Osteoblast (primary cell): ENCODE measurements around the gene ENOX1. TPM values are rescaled to one million over a fixed set of nuclear protein-coding genes. Genes with fewer than 3 reads are reported as not detected.

ENCODE experiments used
- DNase-seq: peaks from one replicate; pipeline ENCODE4 v3.0.0; 2011; ENCODE audit warnings: low spot score, mixed read lengths; ENCODE audit not compliant: insufficient read length; ENCODE audit errors: missing footprints
- H2AFZ ChIP-seq: 2 replicates; pipeline ENCODE4 v1.6.0; 2011; ENCODE audit warnings: mild to moderate bottlenecking, low read length
- H3K27ac ChIP-seq: 2 replicates; pipeline ENCODE4 v1.5.1; 2011; ENCODE audit warnings: mild to moderate bottlenecking, low read depth, low read length, moderate library complexity
- H3K27me3 ChIP-seq: 2 replicates; pipeline ENCODE4 v1.6.0; 2012; ENCODE audit warnings: mild to moderate bottlenecking, control low read depth, inconsistent platforms, low read length, moderate library complexity; ENCODE audit not compliant: insufficient read depth
- H3K36me3 ChIP-seq: 2 replicates; pipeline ENCODE4 v1.5.1; 2011; ENCODE audit warnings: mild to moderate bottlenecking, low read length, control low read depth, moderate library complexity; ENCODE audit not compliant: insufficient read depth
- H3K4me1 ChIP-seq: 2 replicates; pipeline ENCODE4 v1.5.1; 2011; ENCODE audit warnings: mild to moderate bottlenecking, low read length, control low read depth, moderate library complexity; ENCODE audit not compliant: insufficient read depth
- H3K4me2 ChIP-seq: 2 replicates; pipeline ENCODE4 v1.6.0; 2011; ENCODE audit warnings: mild to moderate bottlenecking, low read length; ENCODE audit not compliant: insufficient read depth
- H3K4me3 ChIP-seq: fragments of 200-600 bp; sonication (generic); 3 replicates; pipeline ENCODE4 v1.5.1; 2012; ENCODE audit warnings: mild to moderate bottlenecking, low read length, inconsistent platforms; ENCODE audit not compliant: insufficient read depth
- H3K79me2 ChIP-seq: 2 replicates; pipeline ENCODE4 v1.6.0; 2012; ENCODE audit warnings: mild to moderate bottlenecking, low read length, control low read depth, inconsistent platforms; ENCODE audit not compliant: insufficient read depth
- H3K9me3 ChIP-seq: 2 replicates; pipeline ENCODE4 v1.5.1; 2011; ENCODE audit warnings: low read depth, low read length, control low read depth
- H4K20me1 ChIP-seq: 2 replicates; pipeline ENCODE4 v1.6.0; 2012; ENCODE audit warnings: mild to moderate bottlenecking, low read length, control low read depth; ENCODE audit not compliant: insufficient read depth
- total RNA-seq: library from RNA; depleted of rRNA; stranded (reverse); fragments of >200 nt; gene quantifications from 2 replicates; pipeline ENCODE4 v1.2.3, GENCODE V29; 2012
- TF ChIP-seq, protein P1 (sequence below): IDR thresholded peaks from 2 replicates; pipeline ENCODE4 v1.5.1; 2011; ENCODE audit warnings: mild to moderate bottlenecking, low read depth, low read length, moderate library complexity; ENCODE audit errors: extremely low read depth

Gene ENOX1
- total RNA-seq, 1 donor, result 5.4 TPM

DNA sequence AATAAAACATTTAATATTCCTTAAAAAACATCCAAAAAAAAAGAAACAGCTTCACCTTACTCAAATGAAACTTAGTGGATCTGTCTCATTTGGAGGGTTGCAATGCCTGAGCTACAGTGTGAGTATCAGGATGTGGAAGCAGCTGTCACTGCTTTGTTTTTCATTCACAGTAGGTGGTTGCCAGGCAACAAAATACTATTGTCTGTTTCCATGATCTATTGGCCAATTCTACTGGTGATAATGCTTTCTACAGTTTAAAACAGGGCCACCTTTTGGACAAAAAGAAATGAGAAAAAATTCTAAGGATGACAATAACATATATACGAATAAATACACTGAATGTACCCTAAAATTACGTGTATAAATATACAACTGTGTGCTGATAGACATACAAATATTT, 3.0 kb downstream of the ENOX1 start:
- TF ChIP-seq, protein P1, sequence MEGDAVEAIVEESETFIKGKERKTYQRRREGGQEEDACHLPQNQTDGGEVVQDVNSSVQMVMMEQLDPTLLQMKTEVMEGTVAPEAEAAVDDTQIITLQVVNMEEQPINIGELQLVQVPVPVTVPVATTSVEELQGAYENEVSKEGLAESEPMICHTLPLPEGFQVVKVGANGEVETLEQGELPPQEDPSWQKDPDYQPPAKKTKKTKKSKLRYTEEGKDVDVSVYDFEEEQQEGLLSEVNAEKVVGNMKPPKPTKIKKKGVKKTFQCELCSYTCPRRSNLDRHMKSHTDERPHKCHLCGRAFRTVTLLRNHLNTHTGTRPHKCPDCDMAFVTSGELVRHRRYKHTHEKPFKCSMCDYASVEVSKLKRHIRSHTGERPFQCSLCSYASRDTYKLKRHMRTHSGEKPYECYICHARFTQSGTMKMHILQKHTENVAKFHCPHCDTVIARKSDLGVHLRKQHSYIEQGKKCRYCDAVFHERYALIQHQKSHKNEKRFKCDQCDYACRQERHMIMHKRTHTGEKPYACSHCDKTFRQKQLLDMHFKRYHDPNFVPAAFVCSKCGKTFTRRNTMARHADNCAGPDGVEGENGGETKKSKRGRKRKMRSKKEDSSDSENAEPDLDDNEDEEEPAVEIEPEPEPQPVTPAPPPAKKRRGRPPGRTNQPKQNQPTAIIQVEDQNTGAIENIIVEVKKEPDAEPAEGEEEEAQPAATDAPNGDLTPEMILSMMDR, result no peak
- peak; percentile 41 for DNase-seq
- Histone ChIP-seq H3K9me3 (no peaks in the 10 kb centered on the region), H3K27me3 (no peaks in the 10 kb centered on the region), H3K4me3 (no peak overlapping the region), H3K4me1 (peaks cover 18% of the 10 kb centered on the region), H3K36me3 (no peaks in the 10 kb centered on the region), H3K4me2 (no peak overlapping the region), H3K79me2 (no peaks in the 10 kb centered on the region), H2AFZ (no peak overlapping the region), H4K20me1 (no peaks in the 10 kb centered on the region), H3K27ac (no peak overlapping the region)

DNA sequence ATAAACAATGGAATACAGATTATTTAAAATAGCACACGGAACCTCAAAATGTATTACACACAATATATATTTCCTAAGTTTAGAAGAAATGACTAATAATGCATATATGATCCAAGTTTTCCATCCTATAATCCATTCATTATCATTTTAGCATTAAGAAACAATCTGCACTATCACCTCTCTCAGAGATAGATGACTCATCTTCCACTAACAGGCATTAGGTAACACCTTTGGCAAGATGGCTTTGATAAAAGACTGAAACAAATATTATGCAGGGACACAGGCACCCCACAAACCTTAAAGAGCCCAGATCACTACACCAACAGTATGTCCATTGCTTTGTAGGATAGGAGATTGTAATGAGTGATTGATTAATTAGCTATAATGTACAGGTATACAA, 4.1 kb downstream of the ENOX1 start:
- no peaks in the 10 kb centered on the region for H3K36me3 ChIP-seq
- no peak overlapping the region for H3K4me3 ChIP-seq
- peaks cover 18% of the 10 kb centered on the region for H3K4me1 ChIP-seq
- H2AFZ ChIP-seq, result no peak overlapping the region
- TF ChIP-seq, protein P1, result no peak
- H3K27ac ChIP-seq, result no peak overlapping the region
- no peak for DNase-seq
- H3K27me3 ChIP-seq, result no peaks in the 10 kb centered on the region
- no peaks in the 10 kb centered on the region for H3K9me3 ChIP-seq
- no peaks in the 10 kb centered on the region for H3K79me2 ChIP-seq
- no peaks in the 10 kb centered on the region for H4K20me1 ChIP-seq
- H3K4me2 ChIP-seq, result no peak overlapping the region

DNA sequence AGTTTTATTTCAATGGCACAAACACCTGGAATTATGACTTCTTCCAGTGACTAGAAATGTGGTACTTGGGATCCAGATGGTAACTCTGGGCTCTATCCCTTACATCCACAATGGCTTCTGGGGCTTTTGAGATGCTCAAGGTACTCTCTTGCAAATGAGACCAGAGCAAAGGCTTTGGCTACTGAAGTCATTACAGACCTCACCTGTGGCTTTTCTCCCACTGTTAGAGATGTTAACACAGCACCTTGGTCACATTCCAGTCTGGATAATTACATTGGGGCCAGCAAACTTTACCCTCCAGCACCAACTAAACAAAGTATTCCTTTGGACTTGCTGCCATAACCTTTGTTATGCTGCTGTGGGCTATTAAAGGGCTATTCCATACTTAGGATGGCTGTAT, 6.1 kb downstream of the ENOX1 start:
- Histone ChIP-seq H3K9me3 (no peaks in the 10 kb centered on the region), H3K27me3 (no peaks in the 10 kb centered on the region), H3K27ac (no peak overlapping the region)

DNA sequence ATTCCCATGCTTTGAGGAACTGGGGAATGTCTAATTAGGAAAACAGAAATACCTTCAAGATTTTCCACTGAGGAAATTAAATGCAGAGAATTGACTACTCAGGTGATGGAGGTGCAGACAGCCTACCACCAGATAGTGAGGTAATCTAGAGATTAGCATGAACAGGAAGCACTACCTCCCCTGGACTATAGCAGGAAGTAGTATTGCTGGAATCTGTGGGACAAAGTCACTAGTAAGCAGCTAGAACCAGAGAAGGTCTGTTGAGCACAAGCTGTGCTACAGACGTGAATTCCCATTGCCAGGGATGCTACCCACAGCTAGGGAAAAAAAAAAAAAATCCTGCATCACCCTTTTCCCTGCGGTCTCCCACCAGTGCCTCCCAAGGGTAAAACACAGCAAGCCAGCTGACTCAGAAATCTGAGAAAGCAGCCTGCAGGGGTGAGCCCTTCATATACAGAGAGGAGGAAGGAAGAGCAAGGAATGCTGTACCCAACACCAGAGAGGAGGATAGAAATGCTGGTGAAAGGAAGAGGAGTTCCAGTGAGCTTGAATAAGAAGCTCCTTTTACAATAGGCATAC, 10.2 kb downstream of the ENOX1 start:
- H3K4me1 ChIP-seq, result peaks cover 6% of the 10 kb centered on the region
- DNase-seq, result peak; percentile 61
- no peaks in the 10 kb centered on the region for H3K79me2 ChIP-seq

More for the DNA sequence above, 6.1 kb downstream of the ENOX1 start:
- Histone ChIP-seq H3K36me3 (no peaks in the 10 kb centered on the region), H3K4me2 (no peak overlapping the region), H3K4me3 (no peak overlapping the region), H3K4me1 (peaks cover 12% of the 10 kb centered on the region), H4K20me1 (no peaks in the 10 kb centered on the region), H3K79me2 (no peaks in the 10 kb centered on the region), H2AFZ (no peak overlapping the region)
- TF ChIP-seq, protein P1, result no peak
- DNase-seq, result no peak

More for the DNA sequence above, 10.2 kb downstream of the ENOX1 start:
- no peak overlapping the region for H2AFZ ChIP-seq
- no peaks in the 10 kb centered on the region for H3K9me3 ChIP-seq
- H3K4me3 ChIP-seq, result no peak overlapping the region
- no peaks in the 10 kb centered on the region for H3K27me3 ChIP-seq
- TF ChIP-seq, protein P1, result no peak
- no peak overlapping the region for H3K27ac ChIP-seq
- no peaks in the 10 kb centered on the region for H3K36me3 ChIP-seq
- H4K20me1 ChIP-seq, result no peaks in the 10 kb centered on the region
- H3K4me2 ChIP-seq, result no peak overlapping the region
